GM19025 (cell line): Measurements from ENCODE around the gene TMC3.
"Not testable (repeated sequence)": the region's sequence is repeated elsewhere in the genome, so short reads cannot be mapped to it uniquely, and the experiment has no call there.

Source experiments
- ATAC-seq: cut with Tn5 transposase; IDR thresholded peaks from one replicate; pipeline ENCODE4 v1.9.1; 2021; ENCODE audit warnings: mild to moderate bottlenecking, low read depth, moderate library complexity; ENCODE audit not compliant: unreplicated experiment

TMC3 gene

DNA sequence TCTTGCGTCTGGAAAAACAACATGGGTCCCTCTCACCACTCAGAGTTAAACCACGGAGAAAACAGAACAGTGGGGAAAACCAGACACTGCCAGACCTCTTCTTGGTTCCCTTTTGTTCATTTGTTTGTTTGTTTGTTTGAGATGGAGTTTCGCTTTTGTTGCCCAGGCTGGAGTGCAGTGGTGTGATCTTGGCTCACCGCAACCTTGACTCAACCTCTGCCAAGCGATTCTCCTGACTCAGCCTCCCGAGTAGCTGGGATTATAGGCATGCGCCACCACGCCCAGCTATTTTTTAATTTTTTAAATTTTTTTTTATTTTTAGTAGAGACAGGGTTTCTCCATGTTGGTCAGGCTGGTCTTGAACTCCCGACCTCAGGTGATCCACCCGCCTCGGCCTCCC lies 25.3 kb downstream of the TMC3 start:
- ATAC-seq, result not testable (repeated sequence)

DNA sequence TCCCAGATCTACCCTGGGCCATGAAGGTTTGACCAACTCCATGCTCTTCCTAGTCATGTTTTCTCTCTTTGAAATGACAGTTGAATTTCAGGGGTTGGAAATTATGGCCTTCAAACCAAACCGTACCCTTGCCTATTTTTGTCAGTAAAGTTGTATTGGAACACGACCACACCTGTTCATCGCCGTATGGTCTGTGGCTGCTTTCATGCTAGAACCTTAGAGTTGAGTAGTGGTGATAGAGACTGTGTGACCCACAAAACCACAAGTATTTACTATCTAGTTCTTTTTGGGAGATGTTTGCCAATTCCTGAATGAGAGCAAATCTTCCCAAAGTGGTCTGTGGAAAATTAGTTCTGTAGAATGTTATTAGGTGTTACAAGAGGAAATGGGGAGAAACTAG lies 26.1 kb downstream of the TMC3 start:
- no peak for ATAC-seq

DNA sequence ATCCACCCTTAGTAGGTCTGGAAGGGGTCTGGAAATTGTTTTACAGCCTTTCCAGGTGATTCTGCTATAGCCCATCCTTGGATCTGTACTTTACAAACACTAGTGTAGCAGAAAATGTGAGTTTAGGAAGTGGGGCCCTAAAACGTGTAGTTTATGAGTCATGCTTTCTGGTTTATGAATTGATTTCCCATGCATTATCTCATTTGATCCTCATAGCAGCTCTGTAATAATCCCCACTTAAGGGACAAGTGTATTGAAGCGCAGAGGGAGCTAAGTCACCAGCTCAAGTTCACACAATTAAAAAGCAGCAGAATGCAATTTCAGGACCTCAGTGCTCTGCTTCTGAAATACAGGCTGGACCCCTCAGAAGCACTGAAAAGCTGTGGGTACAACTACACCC lies 27.4 kb downstream of the TMC3 start:
- ATAC-seq, result no peak

- no peak for ATAC-seq
Measured at GRCh38 chr15:81343371-81343770, 30.6 kb downstream of the TMC3 start.

DNA sequence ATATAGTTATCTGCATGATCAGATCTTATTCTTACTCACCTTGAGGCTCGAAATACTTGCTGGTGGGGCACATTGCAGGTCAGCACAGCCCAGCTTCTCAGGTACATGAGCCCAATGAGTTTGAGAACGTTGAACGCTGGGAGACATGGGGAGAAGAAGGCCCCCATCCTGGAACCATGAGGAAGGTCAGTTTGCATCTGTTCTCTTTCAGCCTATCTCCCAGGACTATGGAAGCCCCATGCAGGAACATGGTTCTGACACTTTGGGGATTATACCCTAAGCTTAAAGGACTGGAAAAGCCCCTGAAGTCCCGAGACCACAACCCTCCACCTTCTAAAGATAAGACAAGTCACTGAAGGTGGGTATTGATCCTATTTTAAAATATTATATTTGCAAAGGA lies 32.7 kb downstream of the TMC3 start:
- no peak for ATAC-seq

GRCh38 chr15:81339851-81340250 lies 34.2 kb downstream of the TMC3 start:
- ATAC-seq, result no peak

DNA sequence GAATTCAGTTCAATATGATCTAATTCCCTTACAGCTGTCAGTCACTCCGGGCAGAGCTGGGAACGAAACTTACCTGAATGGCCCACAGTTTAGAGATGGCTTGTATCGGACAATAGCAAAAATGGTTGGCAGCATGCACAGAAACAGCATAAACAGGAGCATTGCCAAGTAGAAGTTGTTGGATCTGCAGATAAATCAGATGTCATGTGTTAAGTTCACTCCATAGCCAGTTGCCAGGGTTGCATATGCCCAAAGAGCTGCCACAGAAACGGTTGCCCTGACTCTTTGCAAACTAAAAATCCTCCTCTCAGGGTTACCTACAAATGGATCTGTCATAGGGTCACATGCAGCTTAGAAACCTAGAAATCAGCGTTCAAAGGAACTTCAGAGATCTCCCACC lies 34.7 kb downstream of the TMC3 start:
- no peak for ATAC-seq

DNA sequence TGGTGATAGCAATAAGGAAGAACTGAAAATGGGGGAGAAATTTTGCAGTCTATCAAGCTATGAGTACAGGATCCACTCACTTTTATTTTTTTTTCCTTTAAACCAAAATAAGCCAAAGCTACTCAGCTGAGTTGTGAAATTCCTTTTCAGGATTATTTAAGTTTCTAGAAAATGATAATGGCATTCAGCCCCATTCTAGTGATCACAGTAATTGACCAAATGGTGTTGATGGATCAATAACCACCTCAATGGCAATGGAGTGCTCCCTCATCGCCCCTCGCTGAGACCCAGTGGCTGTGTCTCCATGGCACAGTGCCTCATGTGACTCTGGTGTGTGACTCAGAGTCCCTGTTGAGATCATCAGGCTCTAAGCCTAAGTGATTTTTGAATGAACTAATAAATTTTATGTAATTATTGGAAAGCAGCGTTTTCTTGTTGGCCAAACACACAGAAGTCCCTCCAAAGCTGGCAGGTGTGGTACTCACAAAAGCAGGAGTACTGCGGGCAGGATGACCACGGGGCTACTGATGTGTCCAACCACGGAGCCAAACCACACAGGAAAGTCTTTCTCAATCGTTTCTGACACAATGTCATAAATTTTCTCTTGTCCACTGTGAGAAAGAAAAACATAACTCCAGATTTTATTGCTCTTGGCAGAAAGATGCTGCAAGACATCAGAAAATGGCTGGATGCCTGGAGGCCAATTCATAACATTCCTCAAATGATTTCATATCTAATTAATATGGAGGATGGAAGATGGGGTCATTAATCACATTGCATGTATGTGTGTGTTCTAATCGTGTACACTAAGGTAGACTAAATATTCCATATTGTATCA lies 35.6 kb downstream of the TMC3 start:
- ATAC-seq, result no peak

DNA sequence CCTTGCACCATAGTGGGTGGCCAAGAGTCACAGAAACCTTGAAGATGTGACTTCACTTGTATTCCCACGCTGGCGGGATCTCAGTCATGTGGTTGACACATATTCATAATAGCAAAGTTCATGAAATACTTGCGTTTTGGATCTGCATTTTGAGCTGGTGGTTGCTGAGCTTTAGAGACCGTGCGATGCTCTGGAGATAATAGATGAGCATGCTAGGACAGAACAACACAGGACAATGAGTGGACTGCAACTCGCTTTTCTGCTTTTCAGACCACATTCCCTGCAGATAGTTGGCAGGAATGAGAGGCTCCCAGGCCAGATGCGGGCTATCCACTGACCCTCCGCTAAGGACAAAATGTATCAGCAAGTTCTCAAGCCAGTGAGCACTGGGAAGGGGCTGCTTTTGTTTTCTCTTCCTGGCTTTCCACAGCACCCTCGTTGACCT lies 36.3 kb downstream of the TMC3 start:
- ATAC-seq, result no peak

DNA sequence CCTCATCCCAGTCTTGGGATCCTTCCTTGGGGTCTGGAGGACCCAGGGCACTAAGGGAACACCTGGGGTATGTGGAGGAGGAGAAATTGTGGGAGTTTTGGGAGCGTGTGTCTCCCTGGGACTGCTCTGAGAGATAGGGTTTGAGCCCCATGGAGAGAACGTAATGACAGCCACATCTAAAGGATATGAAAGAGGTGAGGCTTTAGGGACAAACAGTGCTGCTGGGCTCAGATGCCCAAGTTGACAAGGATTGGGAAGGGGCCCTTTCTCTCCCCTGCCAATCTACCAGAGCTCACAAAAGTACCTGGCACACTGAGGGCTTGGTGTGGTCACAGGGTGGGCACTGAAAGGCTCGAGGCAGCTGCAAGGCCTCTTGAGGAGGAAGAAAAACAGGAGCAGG lies 36.8 kb downstream of the TMC3 start:
- ATAC-seq, result no peak

- ATAC-seq, result no peak
Measured at GRCh38 chr15:81336568-81336967, 37.4 kb downstream of the TMC3 start.

DNA sequence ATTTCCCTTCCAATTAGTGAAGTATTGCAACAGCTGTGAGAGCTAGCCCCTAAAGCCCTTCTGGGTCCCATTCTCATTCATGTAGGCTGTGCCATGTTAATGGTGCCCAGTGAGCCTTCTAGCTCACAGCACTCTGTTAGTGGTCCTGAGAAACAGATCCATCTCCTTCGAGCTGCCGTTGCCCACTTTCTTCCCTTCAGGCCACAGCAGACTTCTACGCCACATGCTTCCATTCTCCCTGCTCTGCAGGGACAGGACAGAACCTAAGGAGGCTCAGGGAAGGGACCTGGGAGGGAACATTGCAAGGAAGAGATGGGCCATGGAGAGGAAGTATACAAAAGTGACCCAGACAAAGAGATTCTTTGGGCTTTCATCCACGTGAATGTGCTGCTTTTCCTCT lies 38.4 kb downstream of the TMC3 start:
- ATAC-seq, result no peak

- ATAC-seq, result no peak
Measured at GRCh38 chr15:81334768-81335435, 39.1 kb downstream of the TMC3 start.

GRCh38 chr15:81333363-81333762 lies 40.6 kb downstream of the TMC3 start:
- no peak for ATAC-seq

DNA sequence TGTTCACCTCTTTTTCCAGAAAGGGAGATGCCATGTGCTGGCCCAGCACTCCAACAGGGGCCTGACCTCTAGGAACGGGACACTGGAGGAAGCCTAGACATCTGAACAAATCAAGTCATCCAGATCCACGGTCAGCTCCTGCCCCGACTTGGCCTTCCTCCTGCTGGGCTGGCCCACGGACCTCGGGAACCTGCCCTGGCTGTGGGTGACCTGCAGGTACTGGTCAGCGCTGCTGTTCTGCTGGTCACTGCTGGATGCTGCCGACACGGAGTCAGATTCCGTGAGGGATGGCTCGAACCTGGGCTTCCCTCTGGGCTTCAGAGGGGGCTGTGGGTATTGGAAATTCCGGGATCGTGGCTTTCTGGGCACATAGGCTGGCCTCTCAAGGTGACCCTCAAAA lies 41.7 kb downstream of the TMC3 start:
- ATAC-seq, result no peak

- no peak for ATAC-seq
Measured at GRCh38 chr15:81331600-81331999, 42.4 kb downstream of the TMC3 start.

DNA sequence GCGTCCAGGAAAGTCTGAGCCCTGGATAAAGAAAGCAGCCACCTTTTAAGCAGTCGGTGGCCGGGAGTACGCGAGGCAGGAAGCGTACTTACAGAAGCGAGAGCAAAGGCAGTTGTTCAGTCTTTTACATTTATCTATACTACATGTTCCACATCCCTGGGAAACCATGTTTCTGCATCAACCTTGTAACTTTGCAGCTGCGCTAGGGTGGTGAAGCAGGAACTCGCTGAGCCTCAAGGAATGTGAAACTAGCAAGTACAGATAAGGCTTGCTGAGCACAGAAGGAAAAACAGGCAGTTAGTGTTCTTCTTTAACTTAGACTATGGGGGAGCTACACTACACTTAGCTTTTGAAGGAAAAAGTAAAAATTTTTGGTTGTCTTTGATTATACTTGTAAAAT lies 42.9 kb downstream of the TMC3 start:
- not testable (repeated sequence) for ATAC-seq

GRCh38 chr15:81330366-81331090 lies 43.5 kb downstream of the TMC3 start:
- ATAC-seq, result no peak

DNA sequence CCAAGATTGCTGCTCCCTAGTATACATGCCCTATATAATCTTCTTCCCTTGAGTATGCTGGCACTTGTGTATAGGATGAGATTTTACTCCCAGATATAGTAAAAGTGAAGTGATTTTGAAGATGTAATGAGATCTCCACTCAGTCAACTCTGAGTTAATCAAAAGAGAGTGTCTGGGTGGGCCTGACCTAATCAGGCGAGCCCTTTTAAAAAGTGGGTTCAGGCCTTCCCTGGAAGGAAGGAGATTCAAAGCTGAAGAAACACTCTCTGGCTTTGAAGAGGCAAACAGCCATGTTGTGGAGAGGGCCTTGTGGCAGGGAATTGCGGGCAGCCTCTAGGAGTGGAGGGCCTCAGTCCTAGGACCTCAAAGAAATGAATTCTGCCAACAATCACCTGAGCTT lies 44.6 kb downstream of the TMC3 start:
- ATAC-seq, result no peak

GRCh38 chr15:81327516-81327915 lies 46.5 kb downstream of the TMC3 start:
- ATAC-seq, result no peak

DNA sequence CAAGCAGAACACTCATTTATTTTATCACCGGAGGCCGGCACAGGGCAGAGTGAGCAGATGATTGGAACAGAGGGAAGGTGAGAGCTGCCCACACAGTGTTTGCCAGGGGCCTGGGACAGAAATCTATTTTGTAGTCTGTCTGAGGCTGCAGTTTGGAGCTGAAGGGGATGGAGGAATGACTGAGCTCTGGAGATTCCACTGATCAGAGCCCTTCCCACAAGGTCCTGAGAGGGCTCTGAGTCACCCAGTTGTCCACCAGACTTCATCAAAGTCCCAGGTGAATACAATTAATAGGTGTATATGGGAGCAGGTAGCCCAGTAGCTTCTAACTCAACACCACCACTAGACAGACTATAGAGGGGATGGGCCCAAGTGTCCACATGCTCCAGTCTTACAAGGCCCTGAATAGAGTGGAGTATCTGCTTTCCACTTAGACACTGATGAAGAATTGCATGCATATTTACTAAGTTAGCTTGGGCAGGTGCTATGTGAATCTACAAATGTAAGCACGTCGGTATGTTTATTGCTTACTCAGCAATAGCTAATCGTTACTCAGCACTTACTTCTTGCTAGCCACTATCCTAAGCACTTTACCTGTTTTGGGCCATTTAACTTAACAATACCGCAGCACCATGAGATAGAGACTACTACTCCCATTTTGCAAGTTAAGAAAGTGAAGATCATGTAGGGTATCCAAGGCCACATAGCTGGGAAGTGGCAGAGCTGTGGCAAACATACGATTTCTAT lies 47.4 kb downstream of the TMC3 start:
- no peak for ATAC-seq
